Inflammatory macrophage treated with lipopolysaccharide for 4 hours (primary cell): ENCODE results near the gene ACSL5.
A peak's percentile ranks its signal among the peaks of the same experiment; 100 is the strongest.

Source experiments
- DNase-seq: peaks from one replicate; pipeline ENCODE4 v3.0.0-alpha.2; 2020

Gene ACSL5, protein sequence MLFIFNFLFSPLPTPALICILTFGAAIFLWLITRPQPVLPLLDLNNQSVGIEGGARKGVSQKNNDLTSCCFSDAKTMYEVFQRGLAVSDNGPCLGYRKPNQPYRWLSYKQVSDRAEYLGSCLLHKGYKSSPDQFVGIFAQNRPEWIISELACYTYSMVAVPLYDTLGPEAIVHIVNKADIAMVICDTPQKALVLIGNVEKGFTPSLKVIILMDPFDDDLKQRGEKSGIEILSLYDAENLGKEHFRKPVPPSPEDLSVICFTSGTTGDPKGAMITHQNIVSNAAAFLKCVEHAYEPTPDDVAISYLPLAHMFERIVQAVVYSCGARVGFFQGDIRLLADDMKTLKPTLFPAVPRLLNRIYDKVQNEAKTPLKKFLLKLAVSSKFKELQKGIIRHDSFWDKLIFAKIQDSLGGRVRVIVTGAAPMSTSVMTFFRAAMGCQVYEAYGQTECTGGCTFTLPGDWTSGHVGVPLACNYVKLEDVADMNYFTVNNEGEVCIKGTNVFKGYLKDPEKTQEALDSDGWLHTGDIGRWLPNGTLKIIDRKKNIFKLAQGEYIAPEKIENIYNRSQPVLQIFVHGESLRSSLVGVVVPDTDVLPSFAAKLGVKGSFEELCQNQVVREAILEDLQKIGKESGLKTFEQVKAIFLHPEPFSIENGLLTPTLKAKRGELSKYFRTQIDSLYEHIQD

DNA sequence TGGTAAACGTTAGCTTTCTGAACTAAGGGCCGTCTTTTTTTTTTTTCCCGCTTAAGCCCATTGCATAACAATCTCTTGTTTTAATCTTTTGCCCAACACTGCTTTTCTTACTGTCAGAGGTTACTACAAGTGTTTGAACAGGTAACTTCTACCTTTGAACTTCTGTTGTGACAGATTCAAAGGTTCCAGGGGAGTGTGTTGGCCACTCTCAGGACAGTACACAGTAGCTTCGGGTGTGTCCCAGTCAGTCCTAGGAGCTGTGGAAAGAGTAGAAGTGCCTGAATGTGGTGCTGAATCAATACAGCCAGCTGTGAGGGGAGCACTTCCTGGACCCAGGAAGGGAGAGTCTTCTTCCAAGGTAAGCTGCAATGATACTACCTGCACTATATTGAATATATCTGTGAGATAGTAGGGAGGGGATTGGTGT, at the start of gene ACSL5:
Gene ACSL5 (plus strand): TSS at position 205 of the 427 bp plus-strand sequence. CDS start 20,831 bp downstream, outside the sequence.
- no peak for DNase-seq

DNA sequence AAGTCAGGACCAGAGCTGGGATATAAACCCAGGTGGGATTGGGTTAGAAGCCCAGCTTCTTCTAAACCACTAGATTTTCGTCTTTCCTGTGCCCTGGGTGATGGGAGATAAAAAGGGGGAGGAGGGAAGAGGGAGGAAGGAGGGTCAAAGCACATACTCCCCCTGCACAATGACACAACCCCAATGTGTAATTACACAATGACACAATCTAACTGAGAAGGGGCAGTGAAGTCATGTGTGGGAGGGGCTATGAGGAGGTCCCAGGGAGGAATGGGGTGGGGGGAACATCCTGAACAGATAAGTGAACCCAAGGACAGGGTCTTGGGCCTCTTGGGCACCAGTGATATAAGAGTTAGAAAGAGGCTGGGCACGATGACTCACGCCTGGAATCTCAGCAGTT, 46.2 kb upstream of the ACSL5 start:
- DNase-seq: no peak

DNA sequence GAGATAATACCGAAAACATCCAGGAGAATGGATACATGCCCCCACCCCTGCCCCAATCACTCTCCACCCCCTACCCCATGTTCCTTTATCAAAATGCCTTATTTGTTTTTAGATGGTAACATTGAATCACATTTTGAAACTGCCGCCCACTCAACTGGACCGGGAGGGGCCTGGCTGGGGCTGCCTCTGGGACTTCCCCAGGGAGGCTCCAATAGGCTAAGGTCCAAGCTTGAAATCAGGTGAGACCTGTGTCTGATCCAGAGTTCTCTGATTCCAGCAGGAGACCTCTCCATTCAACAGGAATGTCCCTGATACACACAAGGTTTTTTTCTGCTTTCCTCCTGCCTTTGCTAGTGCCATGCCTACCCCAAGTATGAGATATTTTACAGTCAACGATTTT, 43.8 kb upstream of the ACSL5 start:
- DNase-seq: peak; percentile 39

DNA sequence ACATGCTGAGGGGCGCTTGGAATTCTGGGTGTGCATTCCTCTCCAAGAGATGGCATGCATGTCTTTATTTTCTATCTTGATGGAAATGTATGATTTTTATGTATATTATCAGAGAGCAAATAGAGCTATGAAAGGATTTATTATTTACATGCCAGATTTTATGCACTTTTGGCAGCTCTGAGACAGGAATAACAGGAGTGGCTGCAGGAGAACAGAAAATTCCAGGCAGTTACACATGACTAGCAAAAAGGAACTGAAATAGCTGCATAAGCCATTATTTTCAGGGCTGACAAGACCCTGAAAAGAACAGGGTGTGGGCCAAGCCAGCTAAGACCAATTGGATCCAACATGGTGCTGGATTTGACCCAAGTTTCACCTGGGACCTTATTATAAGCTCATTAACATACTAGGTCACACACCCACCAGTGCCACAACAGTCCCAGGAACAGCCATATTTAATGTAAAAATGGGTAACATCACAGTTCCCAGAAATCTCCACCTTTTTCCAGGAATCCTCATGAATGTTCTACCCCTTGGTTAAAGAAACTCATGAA, 43.2 kb upstream of the ACSL5 start:
- no peak for DNase-seq

DNA sequence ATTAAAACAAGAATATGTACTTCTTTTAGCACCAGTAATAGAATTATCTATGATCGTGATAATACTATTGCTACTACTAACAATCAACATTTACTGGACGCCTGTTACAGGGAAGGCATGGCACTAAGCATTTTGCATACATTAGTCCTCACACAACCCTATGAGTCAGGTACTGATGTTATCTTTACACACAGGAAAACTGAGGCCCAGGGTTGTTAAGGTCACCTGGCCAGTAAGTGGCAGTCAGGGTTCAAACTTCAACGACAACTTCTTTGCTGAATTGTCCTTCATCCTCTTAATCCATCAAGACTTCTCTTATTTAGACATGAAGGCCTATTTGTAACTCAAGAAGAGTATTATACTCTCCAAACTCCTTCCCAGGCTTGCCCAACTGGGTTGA, 41.9 kb upstream of the ACSL5 start:
- DNase-seq: no peak

DNA sequence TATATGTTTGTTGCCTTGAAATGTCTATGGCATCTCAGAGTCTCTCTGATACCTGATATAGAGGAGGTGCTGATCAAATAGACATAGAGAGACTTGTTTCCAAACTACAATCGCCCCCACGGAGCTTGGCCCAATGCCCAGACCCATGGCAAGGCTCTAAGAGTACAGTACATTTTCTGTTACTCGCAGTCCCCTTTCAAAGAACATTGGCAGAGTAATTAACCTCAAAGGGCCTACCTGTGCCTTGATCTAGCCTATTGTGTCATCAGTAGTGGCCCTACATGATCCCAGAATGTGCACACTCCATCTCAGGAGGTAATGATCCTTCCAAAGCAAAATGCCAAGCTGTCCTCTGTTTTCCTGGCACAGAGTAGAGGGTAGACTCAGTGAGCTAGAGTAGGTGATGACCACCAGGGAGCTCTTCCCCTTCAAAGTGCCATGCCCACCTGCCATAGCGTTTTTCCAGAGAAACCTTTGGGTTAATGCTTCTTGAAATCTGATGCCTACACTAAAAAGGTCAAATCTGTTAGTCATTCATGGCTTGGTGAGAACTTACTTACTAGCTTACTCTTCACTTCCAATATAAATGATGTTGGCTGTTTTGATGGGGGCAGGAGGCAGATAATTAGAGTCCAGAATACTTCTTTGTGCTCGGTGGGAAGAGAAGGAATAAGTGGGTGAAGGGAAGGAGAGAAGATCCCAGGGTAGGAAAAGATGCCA, 41.2 kb upstream of the ACSL5 start:
- DNase-seq: no peak

DNA sequence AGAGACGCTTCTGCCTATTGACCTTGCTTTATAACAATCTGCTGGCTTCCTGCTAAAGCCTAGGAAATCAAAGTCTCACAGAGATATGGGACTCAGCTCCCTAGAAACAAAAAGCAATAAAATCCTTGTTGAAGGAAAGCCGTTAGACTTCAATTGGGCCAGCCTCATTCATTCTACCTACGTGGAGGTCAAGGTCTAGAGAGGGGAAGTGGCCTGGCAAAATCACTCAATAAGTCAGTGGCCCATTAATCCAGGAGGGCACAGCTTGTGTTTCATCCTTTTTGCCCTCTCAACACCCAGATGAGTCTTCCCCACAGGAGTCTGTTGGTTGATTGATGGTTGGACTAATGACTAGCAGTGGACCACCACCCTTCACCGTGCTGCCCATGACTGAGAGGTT, 40.5 kb upstream of the ACSL5 start:
- no peak for DNase-seq

DNA sequence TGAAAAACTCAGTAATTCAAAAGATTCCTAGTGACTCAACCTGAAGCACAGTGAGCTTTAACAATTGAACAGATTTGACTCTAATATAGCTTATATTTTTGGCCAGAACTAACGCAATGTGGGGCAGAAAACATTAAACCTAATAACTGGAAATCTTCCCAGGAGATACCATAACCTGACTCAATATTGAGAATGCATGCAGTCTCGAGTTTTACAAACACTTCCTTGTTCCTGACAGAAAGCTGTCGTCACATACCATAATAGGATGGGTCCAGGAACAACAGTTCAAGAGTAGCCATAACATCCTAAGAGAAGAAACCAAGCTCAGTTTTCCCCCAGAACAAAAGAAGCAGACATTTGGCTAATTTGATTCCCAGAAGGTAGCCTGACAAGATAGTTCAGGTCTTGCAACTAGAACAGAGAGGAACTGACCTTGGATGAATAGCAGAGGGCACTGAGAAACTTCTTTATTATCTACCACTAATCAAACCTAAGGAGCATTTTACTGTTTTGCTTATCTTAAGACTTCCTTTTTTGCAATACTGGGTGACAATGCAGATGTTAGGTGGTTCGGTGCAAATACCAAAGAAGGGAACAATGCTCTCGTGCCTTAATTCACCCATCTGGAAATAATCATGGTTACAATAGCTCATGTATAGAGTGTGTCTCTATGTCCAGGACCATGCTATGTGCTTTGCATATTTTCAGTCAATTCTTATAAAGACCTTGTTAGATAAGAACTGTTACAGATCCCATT, 38.6 kb upstream of the ACSL5 start:
- peak; percentile 5 for DNase-seq

DNA sequence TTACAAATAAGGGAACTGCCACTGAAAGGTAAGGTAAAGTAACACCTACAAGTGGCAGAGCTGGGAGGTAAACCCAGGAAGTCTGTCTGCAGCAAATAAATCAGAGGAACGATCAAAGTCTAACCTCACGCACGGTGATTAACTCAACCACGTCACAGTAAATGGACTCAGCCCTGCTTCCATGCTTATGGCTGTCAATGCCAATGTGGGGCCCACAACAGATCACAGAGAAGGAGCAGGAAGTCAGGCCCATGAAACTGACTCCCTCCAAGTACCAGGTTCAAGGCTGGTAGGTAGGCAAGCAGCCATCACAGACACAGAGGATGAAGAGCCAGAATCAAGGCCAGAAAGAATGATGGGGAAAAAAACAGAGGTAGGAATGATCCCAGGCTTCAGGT, 38.0 kb upstream of the ACSL5 start:
- DNase-seq: no peak

DNA sequence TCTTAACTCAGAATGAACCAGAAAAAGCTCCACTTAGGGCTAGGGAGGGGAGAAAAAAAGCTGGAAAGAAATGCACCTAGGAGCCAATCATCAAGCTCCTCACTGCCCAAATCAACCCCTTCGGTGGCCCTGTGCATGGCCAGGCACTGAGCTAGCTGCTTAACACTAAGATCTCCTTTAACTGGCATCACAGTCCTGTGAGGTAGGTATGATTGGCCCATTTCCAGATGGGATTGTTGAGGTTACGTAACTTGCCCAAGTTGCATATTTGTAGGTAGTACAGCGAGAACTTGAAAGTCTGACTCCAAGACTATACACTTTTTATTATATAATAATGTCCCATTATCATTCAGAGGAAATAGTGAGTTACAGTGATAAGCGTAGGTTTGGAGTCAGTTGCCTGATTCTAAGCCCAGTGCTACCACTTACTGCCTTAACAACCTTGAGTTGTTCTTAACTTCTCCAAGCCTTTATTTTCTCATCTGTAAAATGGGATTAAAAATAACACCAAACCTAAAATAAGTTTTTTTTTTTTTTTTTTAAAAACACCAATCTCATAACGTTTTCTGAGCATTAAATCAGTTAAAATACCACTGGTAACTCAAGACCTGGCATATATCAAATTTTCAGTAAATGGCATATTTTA, 37.2 kb upstream of the ACSL5 start:
- DNase-seq: no peak

DNA sequence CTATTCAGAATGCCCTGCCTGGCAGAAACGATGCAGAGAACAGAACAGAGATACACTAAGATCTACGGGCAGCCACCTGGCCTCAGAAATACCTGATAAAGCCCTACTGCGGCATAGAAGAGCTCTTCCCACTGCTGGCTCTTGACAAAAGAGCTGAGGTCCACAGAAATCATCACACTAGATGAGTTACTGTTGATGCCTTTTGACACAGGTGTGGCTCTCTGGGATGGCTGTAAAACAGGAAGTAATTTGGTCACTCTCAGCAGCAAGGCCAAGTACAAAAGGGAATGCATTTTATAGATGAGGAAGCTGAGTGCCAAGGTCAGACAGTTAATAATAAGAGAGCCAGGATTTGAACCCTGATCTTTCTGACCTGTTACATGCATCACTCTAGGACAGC, 35.0 kb upstream of the ACSL5 start:
- DNase-seq: no peak

DNA sequence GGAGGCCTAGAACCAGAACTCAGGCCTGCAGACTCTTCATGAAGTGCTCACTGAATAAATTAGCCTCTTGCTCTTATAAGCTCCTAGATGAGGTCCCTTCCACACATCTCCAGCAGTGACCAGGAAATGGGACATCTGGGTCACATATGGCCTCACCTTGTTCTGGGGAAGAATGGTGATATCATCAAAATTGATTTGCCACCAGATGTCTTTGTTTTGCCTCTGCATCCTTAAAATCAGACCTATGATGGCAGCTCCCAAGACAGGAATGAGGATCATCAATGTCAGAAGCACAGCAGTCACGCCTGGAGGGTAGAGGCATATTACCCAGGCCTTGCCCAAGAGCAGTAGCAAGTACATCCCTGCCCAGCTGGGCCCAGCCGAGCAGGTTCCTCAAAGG, 33.3 kb upstream of the ACSL5 start:
- DNase-seq: no peak

DNA sequence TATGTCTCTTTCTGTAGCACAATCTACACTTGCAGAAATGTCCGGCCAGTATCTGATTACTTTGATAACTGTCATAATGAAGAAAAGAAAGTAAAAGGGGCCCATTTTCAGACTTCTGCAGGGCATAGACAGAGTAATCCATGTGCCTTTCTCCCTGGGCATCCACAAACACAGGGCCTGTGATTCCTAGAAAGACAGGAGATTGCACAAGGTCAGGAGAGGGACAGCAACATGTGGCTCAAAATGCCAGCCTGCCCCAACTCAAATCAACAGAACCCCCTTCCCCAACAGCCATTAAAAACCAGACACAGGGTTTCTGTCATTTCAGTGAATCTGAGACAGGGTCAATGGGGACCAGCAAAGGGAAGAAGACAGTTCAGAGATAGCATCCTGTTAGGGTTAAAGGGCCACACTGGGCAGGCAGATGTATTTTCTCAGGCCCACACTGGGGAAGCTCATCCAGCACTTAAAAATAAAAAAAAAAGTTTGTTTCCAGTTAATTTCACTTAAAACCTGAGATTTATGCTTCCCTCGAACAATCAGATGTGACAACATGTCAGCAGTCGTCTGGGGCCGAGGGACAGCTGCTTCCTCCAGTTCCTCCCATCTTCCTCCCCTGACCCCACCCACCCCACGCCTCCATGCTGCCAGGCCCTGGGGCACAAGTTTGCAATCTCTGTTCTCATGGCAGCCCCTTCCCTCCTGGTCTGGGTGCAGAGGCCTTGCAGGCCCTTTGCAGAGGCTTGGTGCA, 30.7 kb upstream of the ACSL5 start:
- DNase-seq: no peak

DNA sequence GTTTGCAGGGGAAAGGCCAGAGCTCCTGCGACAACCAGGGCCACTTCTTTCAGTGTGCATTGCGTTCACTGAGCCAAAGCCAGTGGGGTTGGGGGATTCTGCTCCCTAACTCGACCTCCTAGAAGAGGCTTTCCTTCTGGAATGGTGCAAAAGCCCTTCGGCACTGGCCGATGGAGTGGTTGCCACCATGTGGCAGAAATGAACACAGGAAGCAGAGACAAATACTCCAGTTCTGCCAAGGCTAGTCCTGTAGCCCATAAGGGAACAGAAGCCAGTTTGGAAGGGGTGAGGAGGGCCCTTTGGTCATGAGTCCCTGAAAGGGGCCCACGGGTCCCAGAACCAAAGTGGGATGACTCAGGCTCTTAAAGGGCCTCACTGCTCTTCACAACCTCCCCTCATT, 29.7 kb upstream of the ACSL5 start:
- DNase-seq: no peak

DNA sequence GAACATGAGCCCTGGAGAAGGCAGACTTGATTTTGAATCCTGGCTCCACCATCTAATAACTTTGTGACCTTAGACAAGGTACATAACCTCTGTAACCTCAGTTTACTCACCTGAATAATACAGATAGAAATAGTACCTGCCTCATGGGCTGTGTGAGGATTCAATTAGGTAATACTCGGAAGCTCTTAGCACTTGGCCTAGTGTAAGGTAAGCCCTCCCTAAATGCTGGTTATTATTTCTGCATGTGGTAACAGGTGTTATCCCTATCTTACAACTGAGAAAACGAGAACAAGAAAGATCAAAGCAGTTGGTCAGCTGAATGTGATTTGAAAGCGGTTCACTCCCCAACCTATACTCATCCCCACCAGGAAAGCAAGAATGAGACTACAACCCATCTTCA, 28.7 kb upstream of the ACSL5 start:
- DNase-seq: no peak

DNA sequence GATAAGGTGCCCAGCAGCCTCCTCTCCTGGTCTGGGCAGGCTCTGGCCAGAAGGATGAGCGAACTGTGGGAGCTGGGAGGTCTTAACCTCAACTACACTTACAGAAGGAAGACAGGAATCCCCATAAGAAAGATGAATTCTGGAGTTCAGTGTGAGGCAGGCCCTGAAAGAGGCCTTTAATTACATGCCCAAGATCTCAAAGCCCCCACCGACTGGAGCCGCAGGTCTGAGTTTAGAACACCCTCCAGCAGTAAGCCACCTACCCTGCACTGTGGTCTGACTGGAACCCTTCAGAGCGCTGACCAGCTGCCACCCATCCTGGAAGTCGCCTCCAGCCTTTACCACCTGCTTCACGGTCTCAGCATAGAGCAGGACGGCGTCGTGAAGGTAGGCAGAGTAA, 28.2 kb upstream of the ACSL5 start:
- no peak for DNase-seq

DNA sequence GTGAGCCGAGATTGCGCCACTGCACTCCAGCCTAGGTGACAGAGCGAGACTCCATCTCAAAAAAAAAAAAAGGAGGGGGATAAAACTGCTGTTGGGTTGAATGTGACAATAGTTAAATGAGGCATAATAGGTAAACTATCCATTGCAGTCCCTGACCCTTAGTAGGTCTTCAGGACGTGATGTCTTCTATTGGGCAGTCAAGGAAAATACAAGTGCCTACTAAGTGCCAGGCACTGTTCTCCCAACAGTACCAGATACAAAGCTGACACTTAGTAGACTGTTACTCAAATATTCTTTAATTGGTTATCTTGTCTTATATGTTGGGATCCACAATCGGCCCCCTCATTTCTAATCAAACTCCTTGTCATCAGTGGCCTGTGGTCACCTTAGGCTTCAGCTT, 27.1 kb upstream of the ACSL5 start:
- no peak for DNase-seq

DNA sequence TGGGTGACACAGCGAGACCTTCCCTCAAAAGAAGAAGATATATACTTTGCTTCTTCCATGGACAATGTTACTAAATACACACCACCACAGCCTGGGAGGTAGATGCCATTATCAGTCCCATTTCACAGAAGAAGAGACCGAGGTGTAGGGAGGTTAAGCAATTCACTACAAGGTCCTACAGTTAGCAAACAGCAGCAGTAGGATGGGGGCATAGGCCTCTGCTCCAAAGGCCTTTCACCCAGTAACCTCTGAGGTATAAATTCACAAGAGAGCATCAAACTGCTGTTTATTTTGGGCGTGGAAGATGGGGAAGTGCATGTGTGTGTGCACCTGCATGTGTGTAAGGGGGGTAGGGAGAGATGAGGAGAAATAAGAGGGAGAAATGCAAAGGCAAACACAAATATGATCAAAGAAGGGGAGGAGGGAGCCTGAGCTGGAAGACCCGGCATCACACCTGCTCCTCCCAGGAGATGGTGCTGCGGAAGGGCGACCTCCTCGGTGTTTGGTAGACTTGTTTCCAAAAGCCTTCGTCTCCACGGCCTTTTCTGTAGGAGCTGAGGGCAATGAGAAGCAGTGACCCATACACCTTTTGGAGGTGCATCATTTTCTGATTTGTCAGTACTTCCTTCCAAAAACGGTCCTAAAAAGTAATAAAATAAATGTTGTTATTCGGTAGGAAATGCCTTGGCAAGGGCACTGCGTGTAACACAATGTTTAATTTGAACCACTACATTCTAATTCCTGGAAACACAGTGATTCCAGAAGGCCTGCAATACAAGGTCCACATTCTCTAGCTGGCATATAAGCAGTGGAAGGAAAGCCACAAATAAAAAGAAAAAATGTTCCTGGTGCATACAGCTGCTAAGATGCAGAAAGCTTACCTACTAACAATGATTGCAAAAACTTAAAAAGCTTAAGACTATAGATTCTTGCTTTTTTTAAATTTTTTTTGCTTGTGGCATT, 25.9 kb upstream of the ACSL5 start:
- no peak for DNase-seq

DNA sequence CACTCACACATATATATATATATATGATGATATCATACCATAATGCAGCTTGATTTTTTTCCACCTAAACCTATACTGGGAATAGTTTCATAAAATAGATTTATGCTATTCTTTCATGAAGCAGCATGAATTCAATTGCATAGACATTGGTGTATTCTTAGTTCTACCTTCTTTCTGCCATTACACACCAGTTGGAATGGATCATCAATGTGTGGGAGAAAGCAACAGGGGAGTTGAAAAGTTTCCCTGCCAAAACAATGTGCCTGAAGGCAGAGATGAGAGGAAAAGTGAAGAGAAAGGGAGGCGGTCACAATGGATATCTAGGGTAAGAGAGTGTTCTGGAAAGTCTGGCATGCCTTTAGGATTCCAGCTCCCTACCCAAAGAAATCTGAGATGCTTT, 25.2 kb upstream of the ACSL5 start:
- no peak for DNase-seq

DNA sequence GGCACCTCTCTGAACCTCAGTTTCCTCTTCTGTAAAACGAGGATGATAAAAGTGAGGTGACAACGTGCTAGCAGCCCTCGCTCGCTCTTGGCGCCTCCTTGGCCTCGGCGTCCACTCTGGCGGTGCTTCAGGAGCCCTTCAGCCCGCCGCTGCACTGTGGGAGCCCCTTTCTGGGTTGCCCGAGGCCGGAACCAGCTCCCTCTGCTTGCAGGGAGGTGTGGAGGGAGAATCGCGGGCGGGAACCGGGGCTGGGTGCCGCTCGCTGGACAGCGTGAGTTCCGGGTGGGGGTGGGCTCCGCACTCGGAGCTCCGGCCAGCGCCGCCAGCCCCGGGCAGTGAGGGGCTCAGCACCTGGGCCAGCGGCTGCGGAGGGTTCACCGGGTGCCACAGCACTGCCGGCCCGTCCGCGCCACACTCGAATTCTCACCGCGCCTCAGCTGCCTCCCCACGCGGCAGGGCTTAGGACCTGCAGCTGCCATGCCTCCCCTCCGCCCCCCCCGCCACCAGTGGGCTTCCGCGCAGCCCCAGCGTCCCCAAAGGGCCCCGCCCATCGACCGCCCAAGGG, 24.3 kb upstream of the ACSL5 start:
- DNase-seq: no peak
